K562 (cell line): Measurements from ENCODE around the gene PCP2. TPM values are rescaled to one million over a fixed set of nuclear protein-coding genes. Genes with fewer than 3 reads are reported as not detected.

Experiments
- ARNT ChIP-seq, 2 experiments: fragments of 450-650 bp; IDR thresholded peaks; 2 replicates each; pipeline ENCODE4 v1.6.1; 2016; ENCODE audit warnings: mild to moderate bottlenecking in 1 of 2
- CHD4 ChIP-seq: fragments of 200-600 bp; sonication (generic); IDR thresholded peaks from 3 replicates; pipeline ENCODE4 v1.6.1; 2012; ENCODE audit warnings: low read depth, mild to moderate bottlenecking, mixed read lengths, low read length, inconsistent platforms; ENCODE audit not compliant: insufficient read depth, insufficient replicate concordance, poor library complexity, severe bottlenecking
- CTCFL ChIP-seq: IDR thresholded peaks from 2 replicates; pipeline ENCODE4 v1.6.1; 2011; ENCODE audit warnings: borderline replicate concordance, low read depth, mild to moderate bottlenecking, moderate library complexity, low read length; ENCODE audit not compliant: insufficient read depth, poor library complexity, severe bottlenecking
- DACH1 ChIP-seq: fragments of 450-650 bp; IDR thresholded peaks from 2 replicates; pipeline ENCODE4 v1.6.1; 2018; ENCODE audit not compliant: partially characterized antibody
- FOXJ3 ChIP-seq: sonication (generic); formaldehyde crosslinking; IDR thresholded peaks from 2 replicates; pipeline ENCODE4 v1.4.0; 2020; ENCODE audit warnings: mild to moderate bottlenecking, missing genetic modification reagents
- HOMEZ ChIP-seq: fragments of 250-450 bp; sonication (Bioruptor Pico); IDR thresholded peaks from 2 replicates; pipeline ENCODE4 v1.4.0; 2020; ENCODE audit warnings: mild to moderate bottlenecking, moderate library complexity
- KDM1A ChIP-seq, 2 experiments: fragments of 450-650 bp; IDR thresholded peaks; 2 replicates each; pipeline ENCODE4 v1.6.1; 2016; ENCODE audit warnings: mild to moderate bottlenecking in 2 of 2
- MCM5 ChIP-seq: fragments of 450-650 bp; IDR thresholded peaks from 2 replicates; pipeline ENCODE4 v1.6.1; 2016; ENCODE audit warnings: low read depth
- MEF2A ChIP-seq: IDR thresholded peaks from 2 replicates; pipeline ENCODE4 v1.6.1; 2011; ENCODE audit warnings: low read depth, mild to moderate bottlenecking, low read length, moderate library complexity; ENCODE audit not compliant: control insufficient read depth
- NFE2 ChIP-seq: IDR thresholded peaks from 2 replicates; pipeline ENCODE4 v1.6.1; 2014; ENCODE audit warnings: antibody characterized with exemption, low read depth
- RBM17 ChIP-seq: fragments of 200-400 bp; formaldehyde crosslinking; IDR thresholded peaks from 2 replicates; pipeline ENCODE4 v1.6.1; 2017; ENCODE audit warnings: low read depth, mild to moderate bottlenecking, low read length, borderline replicate concordance
- RBM25 ChIP-seq: fragments of 200-400 bp; formaldehyde crosslinking; IDR thresholded peaks from 2 replicates; pipeline ENCODE4 v1.6.1; 2018; ENCODE audit warnings: low read length, low read depth, moderate library complexity; ENCODE audit not compliant: severe bottlenecking
- TAF9B ChIP-seq: fragments of 450-650 bp; IDR thresholded peaks from 2 replicates; pipeline ENCODE4 v1.6.1; 2018; ENCODE audit warnings: mild to moderate bottlenecking; ENCODE audit not compliant: partially characterized antibody
- ZBTB43 ChIP-seq: sonication (generic); formaldehyde crosslinking; IDR thresholded peaks from 2 replicates; pipeline ENCODE4 v1.8.0; 2023; ENCODE audit warnings: mild to moderate bottlenecking, missing genetic modification reagents
- ZMIZ1 ChIP-seq, 2 experiments: fragments of 150-350 bp in 1 of 2; IDR thresholded peaks; 2 replicates each; pipeline ENCODE4 v1.6.1; 2012 to 2016; ENCODE audit warnings: low read depth in 2 of 2, low read length in 2 of 2, mild to moderate bottlenecking in 1 of 2, moderate library complexity in 1 of 2
- ZNF174 ChIP-seq: fragments of 250-450 bp; sonication (Bioruptor Pico); IDR thresholded peaks from 2 replicates; pipeline ENCODE4 v1.4.0; 2020; ENCODE audit warnings: mild to moderate bottlenecking
- ZNF217 ChIP-seq: sonication (generic); formaldehyde crosslinking; IDR thresholded peaks from 2 replicates; pipeline ENCODE4 v1.8.0; 2022; ENCODE audit warnings: mild to moderate bottlenecking, missing genetic modification reagents
- ZNF239 ChIP-seq: fragments of 250-450 bp; sonication (Bioruptor Pico); IDR thresholded peaks from 2 replicates; pipeline ENCODE4 v1.4.0; 2020; ENCODE audit warnings: mild to moderate bottlenecking
- ZNF76 ChIP-seq: fragments of 250-450 bp; sonication (Bioruptor Pico); IDR thresholded peaks from 2 replicates; pipeline ENCODE4 v1.4.0; 2020; ENCODE audit warnings: mild to moderate bottlenecking, moderate library complexity, borderline replicate concordance
- polyA plus RNA-seq, 8 experiments: library from polyadenylated mRNA; depleted of rRNA in 4 of 8; stranded (reverse) in 5 of 8; unstranded in 3 of 8; fragments of >200 nt; fragmentation: Nextera tagmentation in 2 of 8; fragmentation: Illumina TruSeq in 1 of 8; extraction: Ambion mirVana in 2 of 8; extraction: Trizol in 1 of 8; gene quantifications; 2 replicates each; pipeline versions ENCODE4 v1.2.1 to v1.2.3, GENCODE V29; 2011 to 2014; ENCODE audit warnings: inconsistent platforms in 1 of 8, missing spikeins in 1 of 8
- total RNA-seq, 7 experiments: library from RNA; depleted of rRNA in 6 of 7; stranded (reverse); fragments of >200 nt in 6 of 7; fragmentation: Illumina TruSeq in 2 of 7; extraction: Trizol in 2 of 7; gene quantifications; 2 replicates each; pipeline versions ENCODE4 v1.2.1 to v1.2.3, GENCODE V29; 2011 to 2021; ENCODE audit warnings: low replicate concordance in 1 of 7

Gene PCP2
- total and polyA plus RNA-seq, 9 of the 15 experiments (the other 6 are each of a cell fraction or from before 2014, with no cell fraction given) = 0.17 to 1.3 (median 0.49) TPM; not detected in 3

- TF ChIP-seq FOXJ3 (CRISPR knock-in tag) (no peak), HOMEZ (CRISPR knock-in tag) (no peak), ZMIZ1 (IDR thresholded peaks at IDR 0.05; ENCODE audit: low read depth in 2 of 2, low read length in 2 of 2) (peak in 1 of 2 experiments; percentile 31; a peak in 1 of 4 replicates), CTCFL (no peak), ZBTB43 (CRISPR knock-in tag) (no peak), ZNF174 (CRISPR knock-in tag) (no peak), MEF2A (no peak), KDM1A (IDR thresholded peaks at IDR 0.05) (no peak; a peak in 1 of 4 replicates), DACH1 (no peak), NFE2 (no peak), RBM25 (peak; percentile 89), RBM17 (no peak), ARNT (IDR thresholded peaks at IDR 0.05) (no peak), TAF9B (peak; percentile 19), ZNF217 (CRISPR knock-in tag) (no peak), ZNF76 (CRISPR knock-in tag) (no peak), CHD4 (no peak), ZNF239 (no peak), MCM5 (no peak)
Measured at GRCh38 chr19:7637374-7638256, 4.1 kb upstream of the PCP2 start (continued).
